Mucosa of descending colon (tissue), 3 donors: ENCODE data around the gene RAD23B. TPM values are rescaled to one million over a fixed set of nuclear protein-coding genes. Genes with fewer than 3 reads are reported as not detected.
A peak's percentile ranks its signal among the peaks of the same experiment; 100 is the strongest.

ENCODE experiments used
- ATAC-seq: fragments of 200-7000 bp; cut with Tn5 transposase; one replicate; pipeline ENCODE4 v1.9.1; 2020; ENCODE audit warnings: mild to moderate bottlenecking, moderate library complexity
- DNase-seq, 3 donors: peaks; one replicate each; pipeline ENCODE4 v3.0.0-alpha.2; 2020
- H3K36me3 ChIP-seq: fragments of 200-600 bp; one replicate; pipeline ENCODE4 v1.8.0; 2021; ENCODE audit warnings: low read depth, mild to moderate bottlenecking
- H3K4me1 ChIP-seq: fragments of 200-600 bp; one replicate; pipeline ENCODE4 v1.8.0; 2021; ENCODE audit warnings: low read depth, mild to moderate bottlenecking
- H3K4me3 ChIP-seq: fragments of 200-600 bp; one replicate; pipeline ENCODE4 v1.8.0; 2021; ENCODE audit warnings: mild to moderate bottlenecking
- H3K9me3 ChIP-seq: fragments of 200-600 bp; one replicate; pipeline ENCODE4 v1.8.0; 2021; ENCODE audit warnings: mild to moderate bottlenecking
- intact Hi-C, 2 donors: fragments of 100-400 bp; cut with DNase I in 1 of 2; cut with micrococcal nuclease in 1 of 2; formaldehyde crosslinking; loops; one replicate each; pipeline versions ENCODE4 v1.11.0 to v1.11.1; 2022; cut with DNase I, micrococcal nuclease
- long read RNA-seq, 2 donors: library from polyadenylated mRNA; unstranded; transcript quantifications; one replicate each; pipeline ENCODE4 v2.0.0, GENCODE V29; 2019 to 2021
- total RNA-seq, 3 donors: library from RNA; stranded (reverse); fragmentation: NEBNext Ultra II Directional in 2 of 3; extraction: Animal tissue kit (Norgen Biotek cat#: 25700) in 2 of 3; gene quantifications; one replicate each; pipeline versions ENCODE4 v1.2.1 to v1.2.4, GENCODE V29; 2021 to 2023
- TF ChIP-seq, protein P1 (sequence below): fragments of 200-600 bp; IDR thresholded peaks from one replicate; pipeline ENCODE4 v1.8.0; 2022; ENCODE audit warnings: antibody characterized with exemption, mild to moderate bottlenecking
- donor health status: DM: no; HTN: no; CAD: no; lungs with moderate emphysema.
- donor health status: DM: no; HTN: no; CAD: no.
- donor health status: DM: no; HTN: yes; CAD: no.

The RAD23B gene
- 10 to 100 TPM; 83.0 to 95.6 (median 93.7) TPM for total RNA-seq
- long read RNA-seq, donor 1, partial matches to known transcripts, result 1 of 10 reads
- long read RNA-seq, donor 1, other reads (novel, unspliced or antisense), result 9 of 10 reads
- long read RNA-seq, donor 2, partial matches to known transcripts, result 0 of 4 reads
- long read RNA-seq, donor 2, other reads (novel, unspliced or antisense), result 4 of 4 reads

DNA sequence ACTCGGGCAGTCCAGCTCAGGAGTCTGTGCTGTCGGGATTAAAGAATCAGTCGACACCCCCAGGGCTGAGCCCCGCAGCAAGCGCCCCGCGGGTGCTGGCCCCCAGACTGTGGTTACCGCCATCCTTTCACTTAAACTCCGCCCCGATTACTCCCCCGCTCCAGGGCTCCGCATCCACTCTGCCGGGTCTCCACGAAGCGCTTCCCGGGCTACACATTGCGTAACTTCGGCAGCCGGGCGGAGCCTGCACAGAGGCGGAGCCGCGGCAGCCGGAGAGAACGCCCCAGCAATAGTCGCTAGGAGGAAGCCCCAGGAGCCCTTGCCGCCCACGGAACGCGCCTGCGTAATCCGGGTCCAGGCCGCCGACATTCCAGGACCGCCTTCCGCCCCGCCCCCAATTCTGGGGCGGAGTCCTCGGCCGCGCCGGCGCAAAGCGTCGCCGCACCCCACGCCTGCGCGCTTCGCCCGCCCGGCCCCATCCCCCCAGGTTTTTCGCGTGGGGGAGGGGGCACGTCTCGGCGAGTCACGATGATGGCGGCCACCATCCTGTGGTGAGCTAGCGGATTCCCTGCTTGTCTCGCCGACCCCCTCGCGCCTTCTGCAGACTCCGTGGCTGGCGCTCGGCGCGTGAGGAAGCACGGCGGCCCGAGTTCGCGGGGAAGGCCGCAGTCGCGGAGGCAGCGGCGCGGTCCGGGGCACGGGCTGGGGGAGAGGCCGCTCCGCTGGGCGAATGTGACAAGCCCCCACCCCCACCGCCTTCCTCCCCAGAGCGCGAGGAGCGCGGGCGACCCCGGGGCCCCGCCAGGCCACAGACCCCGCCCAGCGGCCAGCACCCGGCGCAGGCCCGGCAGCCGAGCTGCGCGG, at the start of gene RAD23B:
Gene RAD23B, plus strand, starts transcription at position 521 of the 864 bp plus-strand sequence. CDS start 351 bp downstream, outside the sequence.
- intact Hi-C loops, result no loop called here
- ATAC-seq, result peak; percentile 94

DNA sequence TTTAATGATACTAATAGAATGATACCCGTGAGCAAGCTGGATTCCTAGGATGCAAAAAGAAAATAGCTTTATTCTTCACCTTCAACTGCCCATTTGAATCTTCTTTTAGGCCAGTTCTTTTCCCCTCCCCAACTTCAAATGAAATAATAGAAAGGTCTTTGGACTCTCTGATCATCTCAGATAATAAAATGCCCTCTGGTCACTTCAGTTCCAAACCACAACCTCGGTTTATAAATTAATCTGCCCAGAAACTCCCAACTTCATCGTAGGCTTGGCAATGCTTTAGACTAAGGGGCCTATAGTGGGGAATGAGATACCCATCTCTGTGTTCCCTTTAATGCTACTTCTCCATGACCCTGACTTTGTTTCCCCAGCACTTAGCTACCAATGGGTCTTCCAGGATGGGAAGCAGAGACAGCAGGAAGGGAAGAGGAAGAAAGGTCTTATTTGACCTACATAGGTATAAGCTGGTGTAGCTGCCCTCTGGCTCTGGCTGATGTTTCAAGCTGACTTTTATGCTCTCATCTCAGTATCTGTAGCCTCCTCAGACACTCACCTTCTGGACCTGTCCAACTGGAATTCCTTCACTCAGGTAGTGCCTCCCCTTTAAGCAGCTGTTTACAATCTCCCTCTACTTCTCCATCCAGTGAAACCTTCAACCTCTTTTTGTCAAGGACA, 47.2 kb upstream of the RAD23B start:
- H3K4me3 ChIP-seq, result no peak overlapping the region
- TF ChIP-seq, protein P1, sequence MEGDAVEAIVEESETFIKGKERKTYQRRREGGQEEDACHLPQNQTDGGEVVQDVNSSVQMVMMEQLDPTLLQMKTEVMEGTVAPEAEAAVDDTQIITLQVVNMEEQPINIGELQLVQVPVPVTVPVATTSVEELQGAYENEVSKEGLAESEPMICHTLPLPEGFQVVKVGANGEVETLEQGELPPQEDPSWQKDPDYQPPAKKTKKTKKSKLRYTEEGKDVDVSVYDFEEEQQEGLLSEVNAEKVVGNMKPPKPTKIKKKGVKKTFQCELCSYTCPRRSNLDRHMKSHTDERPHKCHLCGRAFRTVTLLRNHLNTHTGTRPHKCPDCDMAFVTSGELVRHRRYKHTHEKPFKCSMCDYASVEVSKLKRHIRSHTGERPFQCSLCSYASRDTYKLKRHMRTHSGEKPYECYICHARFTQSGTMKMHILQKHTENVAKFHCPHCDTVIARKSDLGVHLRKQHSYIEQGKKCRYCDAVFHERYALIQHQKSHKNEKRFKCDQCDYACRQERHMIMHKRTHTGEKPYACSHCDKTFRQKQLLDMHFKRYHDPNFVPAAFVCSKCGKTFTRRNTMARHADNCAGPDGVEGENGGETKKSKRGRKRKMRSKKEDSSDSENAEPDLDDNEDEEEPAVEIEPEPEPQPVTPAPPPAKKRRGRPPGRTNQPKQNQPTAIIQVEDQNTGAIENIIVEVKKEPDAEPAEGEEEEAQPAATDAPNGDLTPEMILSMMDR, result no peak
- DNase-seq, result no peak
- no peak for ATAC-seq
- H3K36me3 ChIP-seq, result no peaks in the 10 kb centered on the region
- H3K9me3 ChIP-seq, result no peaks in the 10 kb centered on the region
- no peaks in the 10 kb centered on the region for H3K4me1 ChIP-seq
- intact Hi-C loops, result no loop called here

More for the DNA sequence above, at the start of gene RAD23B:
- TF ChIP-seq, protein P1, result no peak
- peak; percentile 97 to 99 (median 99) for DNase-seq
- peak within 1 kb of the TSS; percentile 97 for H3K4me3 ChIP-seq
- peaks cover 32% of the 10 kb centered on the region for H3K4me1 ChIP-seq
- no peaks in the 10 kb centered on the region for H3K9me3 ChIP-seq
- H3K36me3 ChIP-seq, result no peaks in the 10 kb centered on the region

DNA sequence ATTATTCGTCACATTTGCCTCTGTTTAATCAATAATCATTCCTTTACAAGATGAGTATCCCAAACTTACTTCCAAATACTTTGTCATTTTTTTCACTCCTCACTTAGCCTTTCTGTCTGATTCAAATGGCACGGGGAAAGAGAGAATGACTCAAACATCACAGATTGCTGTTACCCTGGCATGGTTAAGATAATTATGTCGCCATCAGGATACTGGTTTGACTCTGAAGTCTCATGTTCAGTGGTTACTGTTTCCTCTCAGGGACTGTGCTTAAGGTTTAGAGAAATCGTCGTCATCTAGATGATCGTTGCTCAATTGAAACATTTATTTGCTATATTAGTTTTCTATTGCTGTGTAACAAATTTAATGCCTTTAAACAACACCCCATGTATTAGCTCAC, 45.2 kb upstream of the RAD23B start:
- intact Hi-C loops, result no loop called here
- Histone ChIP-seq H3K9me3 (no peaks in the 10 kb centered on the region), H3K4me1 (no peaks in the 10 kb centered on the region), H3K4me3 (no peak overlapping the region), H3K36me3 (no peaks in the 10 kb centered on the region)
- TF ChIP-seq, protein P1, result no peak
- ATAC-seq (no peak), DNase-seq (no peak)

DNA sequence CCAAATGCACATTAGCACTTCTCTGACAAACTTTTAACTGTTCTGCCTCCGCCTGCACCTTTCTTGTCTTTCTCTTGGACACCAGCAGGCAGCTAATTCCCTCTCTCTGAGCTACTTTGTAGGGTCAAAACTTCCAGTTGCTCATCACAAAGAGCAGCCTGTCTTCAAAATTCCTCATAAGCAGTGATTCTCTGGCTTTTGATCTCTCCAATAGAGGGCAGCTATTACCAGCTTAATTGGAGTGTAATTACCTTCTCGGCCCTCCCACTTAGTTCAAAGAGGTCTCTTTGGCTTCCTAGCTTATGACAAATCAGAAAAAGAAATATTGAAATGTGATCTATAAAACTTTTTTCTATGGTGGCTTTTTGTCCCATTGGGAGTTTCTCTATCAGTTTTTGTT, 43.6 kb upstream of the RAD23B start:
- no peaks in the 10 kb centered on the region for H3K36me3 ChIP-seq
- TF ChIP-seq, protein P1, result peak; percentile 9
- no peak for DNase-seq
- H3K4me3 ChIP-seq, result no peak overlapping the region
- no peaks in the 10 kb centered on the region for H3K9me3 ChIP-seq
- intact Hi-C loops, result no loop called here
- H3K4me1 ChIP-seq, result no peaks in the 10 kb centered on the region
- ATAC-seq, result no peak

DNA sequence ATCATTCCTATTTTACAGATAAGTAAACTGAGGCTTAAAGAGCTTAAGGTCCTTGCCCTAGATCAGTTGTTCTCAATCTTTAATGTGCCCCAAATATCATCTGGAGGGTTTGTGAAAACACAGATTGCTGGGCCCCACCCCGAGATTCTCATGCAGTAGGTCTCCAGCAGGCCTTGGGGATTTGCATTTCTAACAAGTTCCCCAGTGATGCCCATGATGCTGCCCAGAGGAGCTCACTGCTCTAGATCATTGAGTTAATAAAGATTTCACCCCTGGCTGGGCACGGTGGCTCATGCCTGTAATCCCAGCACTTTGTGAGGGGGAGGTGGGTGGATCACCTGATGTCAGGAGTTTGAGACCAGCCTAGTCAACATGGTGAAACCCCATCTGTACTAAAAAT, 42.8 kb upstream of the RAD23B start:
- TF ChIP-seq, protein P1, result no peak
- H3K4me3 ChIP-seq, result no peak overlapping the region
- no peak for ATAC-seq
- no peaks in the 10 kb centered on the region for H3K4me1 ChIP-seq
- H3K36me3 ChIP-seq, result no peaks in the 10 kb centered on the region
- DNase-seq, result no peak
- intact Hi-C loops, result no loop called here
- H3K9me3 ChIP-seq, result no peaks in the 10 kb centered on the region
